Measurements from ENCODE around the gene DLK1. TPM values are rescaled to one million over a fixed set of nuclear protein-coding genes. Genes with fewer than 3 reads are reported as not detected.

DLK1 gene
- total RNA-seq, 1 donor from 2014 or later, result 1.3 TPM

GRCh38 chr14:100734031-100734990 is 7.6 kb downstream of the DLK1 start:
- Mint-ChIP-seq H3K27me3 (ENCODE audit: unreplicated experiment) (peaks cover 4% of the 10 kb centered on the region), H3K27ac (ENCODE audit: unreplicated experiment) (no peak overlapping the region), H3K4me1 (ENCODE audit: unreplicated experiment) (no peaks in the 10 kb centered on the region), H3K9me3 (ENCODE audit: unreplicated experiment) (no peaks in the 10 kb centered on the region), H3K36me3 (ENCODE audit: low read depth, unreplicated experiment) (no peaks in the 10 kb centered on the region), H3K4me3 (ENCODE audit: unreplicated experiment) (no peak overlapping the region)
- TF ChIP-seq, protein P1, sequence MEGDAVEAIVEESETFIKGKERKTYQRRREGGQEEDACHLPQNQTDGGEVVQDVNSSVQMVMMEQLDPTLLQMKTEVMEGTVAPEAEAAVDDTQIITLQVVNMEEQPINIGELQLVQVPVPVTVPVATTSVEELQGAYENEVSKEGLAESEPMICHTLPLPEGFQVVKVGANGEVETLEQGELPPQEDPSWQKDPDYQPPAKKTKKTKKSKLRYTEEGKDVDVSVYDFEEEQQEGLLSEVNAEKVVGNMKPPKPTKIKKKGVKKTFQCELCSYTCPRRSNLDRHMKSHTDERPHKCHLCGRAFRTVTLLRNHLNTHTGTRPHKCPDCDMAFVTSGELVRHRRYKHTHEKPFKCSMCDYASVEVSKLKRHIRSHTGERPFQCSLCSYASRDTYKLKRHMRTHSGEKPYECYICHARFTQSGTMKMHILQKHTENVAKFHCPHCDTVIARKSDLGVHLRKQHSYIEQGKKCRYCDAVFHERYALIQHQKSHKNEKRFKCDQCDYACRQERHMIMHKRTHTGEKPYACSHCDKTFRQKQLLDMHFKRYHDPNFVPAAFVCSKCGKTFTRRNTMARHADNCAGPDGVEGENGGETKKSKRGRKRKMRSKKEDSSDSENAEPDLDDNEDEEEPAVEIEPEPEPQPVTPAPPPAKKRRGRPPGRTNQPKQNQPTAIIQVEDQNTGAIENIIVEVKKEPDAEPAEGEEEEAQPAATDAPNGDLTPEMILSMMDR (IDR thresholded peaks at IDR 0.05; ENCODE audit: unreplicated experiment), result no peak
- DNase-seq (ENCODE audit: low spot score), result no peak

- Mint-ChIP-seq H3K4me1 (ENCODE audit: unreplicated experiment) (no peaks in the 10 kb centered on the region), H3K36me3 (ENCODE audit: low read depth, unreplicated experiment) (no peaks in the 10 kb centered on the region), H3K27ac (ENCODE audit: unreplicated experiment) (no peak overlapping the region), H3K4me3 (ENCODE audit: unreplicated experiment) (no peak overlapping the region), H3K9me3 (ENCODE audit: unreplicated experiment) (no peaks in the 10 kb centered on the region), H3K27me3 (ENCODE audit: unreplicated experiment) (peaks cover 2% of the 10 kb centered on the region)
- TF ChIP-seq, protein P1 (IDR thresholded peaks at IDR 0.05; ENCODE audit: unreplicated experiment), result no peak
- no peak for DNase-seq (ENCODE audit: low spot score)
Observed at GRCh38 chr14:100735271-100735670, 8.6 kb downstream of the DLK1 start.

DNA sequence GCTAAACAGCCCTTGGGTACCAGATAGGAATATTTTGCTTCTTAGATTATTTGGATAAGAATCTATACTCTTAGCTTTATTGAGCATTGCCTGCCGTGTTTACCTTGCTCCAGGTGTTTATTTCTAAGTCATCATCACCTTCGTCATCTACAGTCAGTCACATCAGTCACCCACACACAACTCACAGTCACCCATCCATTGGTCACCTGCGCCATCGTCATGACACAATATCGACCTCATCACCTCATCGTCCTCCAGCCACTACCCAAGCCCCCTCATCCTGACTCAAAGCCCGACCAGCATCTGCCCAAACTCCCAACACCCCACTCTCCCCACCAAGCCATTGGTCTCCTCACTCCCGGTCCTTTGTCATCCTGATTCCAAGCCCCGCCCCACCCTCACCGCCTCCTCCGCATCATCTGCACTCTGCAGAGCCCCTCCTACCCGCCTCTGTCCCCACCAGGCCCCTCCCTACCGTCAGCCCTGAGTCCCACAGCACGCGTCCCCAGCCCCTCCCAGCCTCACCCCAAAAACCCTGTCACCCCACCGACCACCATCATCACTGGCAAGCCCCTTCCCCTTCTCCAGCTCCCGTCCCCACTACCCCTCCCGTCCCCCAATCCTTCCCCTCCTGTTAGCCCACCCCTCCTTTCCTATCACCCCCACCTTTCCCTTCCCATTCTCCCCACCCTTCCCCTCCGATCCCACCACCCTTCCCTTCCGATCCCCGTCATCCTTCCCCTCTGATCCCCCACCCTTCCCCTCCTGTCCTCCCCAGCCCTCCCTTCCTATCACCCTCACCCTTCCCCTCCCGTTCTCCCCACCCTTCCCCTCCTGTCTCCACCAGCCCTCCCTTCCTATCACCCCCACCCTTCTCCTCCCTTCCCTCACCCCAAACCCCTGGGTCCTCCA is 9.8 kb downstream of the DLK1 start:
- H3K36me3 Mint-ChIP-seq (ENCODE audit: low read depth, unreplicated experiment), result no peaks in the 10 kb centered on the region
- DNase-seq (ENCODE audit: low spot score), result no peak
- no peak overlapping the region for H3K27ac Mint-ChIP-seq (ENCODE audit: unreplicated experiment)
- H3K4me3 Mint-ChIP-seq (ENCODE audit: unreplicated experiment), result no peak overlapping the region
- no peaks in the 10 kb centered on the region for H3K4me1 Mint-ChIP-seq (ENCODE audit: unreplicated experiment)
- H3K27me3 Mint-ChIP-seq (ENCODE audit: unreplicated experiment), result peaks cover 2% of the 10 kb centered on the region
- TF ChIP-seq, protein P1 (IDR thresholded peaks at IDR 0.05; ENCODE audit: unreplicated experiment), result no peak
- H3K9me3 Mint-ChIP-seq (ENCODE audit: unreplicated experiment), result no peaks in the 10 kb centered on the region

DNA sequence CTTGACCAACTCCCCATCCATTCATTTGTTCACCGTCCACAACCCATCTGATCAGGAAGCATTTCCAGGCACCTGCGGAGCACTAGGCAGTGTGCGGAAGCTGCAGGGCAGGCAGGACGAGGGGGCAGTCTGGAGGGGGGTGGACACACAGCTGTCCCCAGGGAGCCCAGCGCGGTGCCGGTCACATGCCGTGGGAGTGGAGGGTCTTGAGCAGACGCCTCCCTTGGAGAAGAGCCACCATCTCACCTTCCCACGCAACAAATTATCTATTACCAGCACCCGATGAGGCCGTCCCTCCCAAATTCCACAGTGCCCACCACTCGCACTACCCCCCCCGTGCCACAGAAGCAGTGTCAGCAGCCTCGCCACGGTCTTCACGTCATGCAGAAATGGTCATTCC is 10.8 kb downstream of the DLK1 start:
- H3K9me3 Mint-ChIP-seq (ENCODE audit: unreplicated experiment), result no peaks in the 10 kb centered on the region
- peaks cover 2% of the 10 kb centered on the region for H3K27me3 Mint-ChIP-seq (ENCODE audit: unreplicated experiment)
- no peak overlapping the region for H3K27ac Mint-ChIP-seq (ENCODE audit: unreplicated experiment)
- TF ChIP-seq, protein P1 (IDR thresholded peaks at IDR 0.05; ENCODE audit: unreplicated experiment), result no peak
- no peaks in the 10 kb centered on the region for H3K36me3 Mint-ChIP-seq (ENCODE audit: low read depth, unreplicated experiment)
- no peak overlapping the region for H3K4me3 Mint-ChIP-seq (ENCODE audit: unreplicated experiment)
- DNase-seq (ENCODE audit: low spot score), result no peak
- no peaks in the 10 kb centered on the region for H3K4me1 Mint-ChIP-seq (ENCODE audit: unreplicated experiment)
